GM19438 (cell line): Measurements from ENCODE around the gene WNK2.

ENCODE experiments used
- ATAC-seq: cut with Tn5 transposase; IDR thresholded peaks from one replicate; pipeline ENCODE4 v1.9.1; 2021; ENCODE audit warnings: low read depth; ENCODE audit not compliant: unreplicated experiment

Gene WNK2

GRCh38 chr9:93288891-93289883 lies 105.2 kb downstream of the WNK2 start:
- ATAC-seq = no peak

GRCh38 chr9:93290495-93291434 lies 106.8 kb downstream of the WNK2 start:
- ATAC-seq = no peak

- no peak for ATAC-seq
Measured at GRCh38 chr9:93291536-93292287, 107.8 kb downstream of the WNK2 start.

DNA sequence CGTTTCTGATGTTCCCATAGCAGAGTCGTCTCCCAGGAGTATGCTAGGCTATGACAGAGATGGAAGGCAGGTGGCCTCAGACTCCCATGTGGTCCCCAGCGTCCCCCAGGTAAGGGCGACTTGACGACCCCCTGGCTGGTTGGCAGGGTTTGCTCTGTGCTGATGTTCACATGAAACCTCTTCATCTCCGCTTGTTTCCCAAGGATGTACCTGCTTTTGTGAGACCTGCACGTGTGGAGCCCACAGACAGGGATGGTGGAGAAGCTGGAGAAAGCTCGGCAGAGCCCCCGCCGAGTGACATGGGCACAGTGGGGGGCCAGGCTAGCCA lies 108.3 kb downstream of the WNK2 start:
- ATAC-seq = no peak

DNA sequence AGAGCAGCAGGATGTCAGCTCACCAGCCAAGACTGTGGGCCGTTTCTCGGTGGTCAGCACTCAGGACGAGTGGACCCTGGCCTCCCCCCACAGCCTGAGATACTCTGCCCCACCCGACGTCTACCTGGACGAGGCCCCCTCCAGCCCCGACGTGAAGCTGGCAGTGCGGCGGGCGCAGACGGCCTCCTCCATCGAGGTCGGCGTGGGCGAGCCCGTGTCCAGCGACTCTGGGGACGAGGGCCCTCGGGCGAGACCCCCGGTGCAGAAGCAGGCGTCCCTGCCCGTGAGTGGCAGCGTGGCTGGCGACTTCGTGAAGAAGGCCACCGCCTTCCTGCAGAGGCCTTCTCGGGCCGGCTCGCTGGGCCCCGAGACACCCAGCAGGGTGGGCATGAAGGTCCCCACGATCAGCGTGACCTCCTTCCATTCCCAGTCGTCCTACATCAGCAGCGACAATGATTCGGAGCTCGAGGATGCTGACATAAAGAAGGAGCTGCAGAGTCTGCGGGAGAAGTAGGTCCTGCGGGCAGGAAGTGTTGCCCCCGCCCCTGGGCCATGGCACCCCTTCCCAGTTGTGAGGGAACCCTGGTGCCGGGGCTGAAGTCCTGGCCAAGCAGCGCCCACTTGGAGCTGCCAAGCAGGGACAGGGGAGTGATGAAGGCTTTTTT lies 108.9 kb downstream of the WNK2 start:
- no peak for ATAC-seq

GRCh38 chr9:93294011-93294410 lies 110.1 kb downstream of the WNK2 start:
- ATAC-seq = no peak

DNA sequence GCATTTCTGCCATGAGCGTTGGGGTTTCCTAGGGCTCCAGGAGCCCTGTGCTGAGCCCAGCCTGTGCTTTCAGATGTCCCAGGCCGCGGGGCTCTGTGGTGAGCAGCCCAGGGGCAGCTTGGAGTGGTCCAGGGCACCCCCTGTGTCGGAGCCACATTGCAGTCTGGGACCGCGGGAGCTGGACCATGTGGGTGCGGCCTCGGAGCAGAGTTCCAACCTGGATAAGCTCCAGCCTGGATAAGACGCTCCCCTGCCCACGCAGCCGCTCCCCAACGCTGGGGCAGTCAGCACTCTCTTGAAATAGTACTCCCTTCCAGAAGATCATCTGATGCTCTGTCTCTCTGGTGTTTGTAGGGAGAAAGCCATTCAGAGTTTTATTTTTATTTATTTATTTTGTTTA lies 111.1 kb downstream of the WNK2 start:
- ATAC-seq = no peak

GRCh38 chr9:93295456-93296076 lies 111.6 kb downstream of the WNK2 start:
- no peak for ATAC-seq

DNA sequence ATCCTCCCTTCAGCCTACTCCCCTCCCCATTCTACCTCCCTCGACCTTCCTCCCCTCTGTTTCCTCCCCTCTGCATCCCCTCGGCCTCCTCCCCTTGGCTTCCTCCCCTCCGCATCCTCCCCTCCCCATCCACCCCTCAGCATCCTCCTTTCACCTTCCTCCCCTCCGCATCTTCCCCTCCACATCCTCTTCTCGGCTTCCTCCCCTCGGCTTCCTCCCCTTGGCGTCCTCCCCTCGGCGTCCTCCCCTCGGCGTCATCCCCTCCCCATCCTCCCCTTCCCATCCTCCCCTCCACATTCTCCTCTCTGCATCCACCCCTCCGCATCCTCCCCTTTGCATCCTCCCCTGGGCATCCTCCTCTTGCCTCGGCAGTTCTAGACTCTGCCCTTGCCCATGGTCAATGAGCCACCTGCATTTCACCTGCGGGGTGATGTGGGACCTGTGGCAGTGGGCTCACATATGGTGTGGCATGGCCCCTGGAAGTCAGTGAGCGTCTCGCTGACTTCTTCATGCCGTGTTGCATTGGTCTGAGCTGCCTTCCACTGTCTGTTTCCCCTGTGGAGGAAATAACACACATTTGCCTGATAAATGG lies 113.0 kb downstream of the WNK2 start:
- no peak for ATAC-seq

DNA sequence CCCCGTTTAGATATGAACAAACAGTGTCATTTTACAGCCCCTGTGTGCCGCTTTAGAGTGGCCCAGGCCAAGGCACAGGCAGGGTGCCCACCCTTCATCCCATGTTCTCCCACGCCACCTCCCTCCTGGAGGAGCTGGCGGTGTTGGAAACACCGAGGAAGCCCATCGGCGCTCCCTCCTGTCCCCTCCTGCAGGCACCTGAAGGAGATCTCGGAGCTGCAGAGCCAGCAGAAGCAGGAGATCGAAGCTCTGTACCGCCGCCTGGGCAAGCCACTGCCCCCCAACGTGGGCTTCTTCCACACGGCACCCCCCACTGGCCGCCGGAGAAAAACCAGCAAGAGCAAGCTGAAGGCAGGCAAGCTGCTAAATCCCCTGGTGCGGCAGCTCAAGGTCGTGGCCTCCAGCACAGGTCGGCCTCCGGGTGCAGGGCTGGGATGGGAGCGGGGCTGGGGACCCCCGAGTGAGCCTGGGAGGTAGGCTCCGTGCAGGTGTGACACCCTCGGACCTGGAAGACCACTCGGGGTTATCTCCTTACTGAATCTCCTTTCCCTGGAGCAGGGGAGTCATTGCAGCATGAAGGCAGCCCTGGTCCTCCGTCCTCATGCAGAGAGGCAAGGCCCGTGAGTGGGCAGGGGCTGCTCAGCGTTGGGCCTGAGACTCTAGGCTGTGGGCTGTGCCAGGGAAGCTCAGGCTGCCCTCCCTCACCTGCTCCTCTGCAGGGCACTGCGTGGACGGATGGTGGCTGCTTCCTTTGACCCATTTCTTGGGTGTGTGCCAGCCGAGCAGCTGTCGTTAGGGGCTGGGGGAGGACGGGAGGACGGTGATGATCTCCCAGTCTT lies 113.9 kb downstream of the WNK2 start:
- no peak for ATAC-seq

DNA sequence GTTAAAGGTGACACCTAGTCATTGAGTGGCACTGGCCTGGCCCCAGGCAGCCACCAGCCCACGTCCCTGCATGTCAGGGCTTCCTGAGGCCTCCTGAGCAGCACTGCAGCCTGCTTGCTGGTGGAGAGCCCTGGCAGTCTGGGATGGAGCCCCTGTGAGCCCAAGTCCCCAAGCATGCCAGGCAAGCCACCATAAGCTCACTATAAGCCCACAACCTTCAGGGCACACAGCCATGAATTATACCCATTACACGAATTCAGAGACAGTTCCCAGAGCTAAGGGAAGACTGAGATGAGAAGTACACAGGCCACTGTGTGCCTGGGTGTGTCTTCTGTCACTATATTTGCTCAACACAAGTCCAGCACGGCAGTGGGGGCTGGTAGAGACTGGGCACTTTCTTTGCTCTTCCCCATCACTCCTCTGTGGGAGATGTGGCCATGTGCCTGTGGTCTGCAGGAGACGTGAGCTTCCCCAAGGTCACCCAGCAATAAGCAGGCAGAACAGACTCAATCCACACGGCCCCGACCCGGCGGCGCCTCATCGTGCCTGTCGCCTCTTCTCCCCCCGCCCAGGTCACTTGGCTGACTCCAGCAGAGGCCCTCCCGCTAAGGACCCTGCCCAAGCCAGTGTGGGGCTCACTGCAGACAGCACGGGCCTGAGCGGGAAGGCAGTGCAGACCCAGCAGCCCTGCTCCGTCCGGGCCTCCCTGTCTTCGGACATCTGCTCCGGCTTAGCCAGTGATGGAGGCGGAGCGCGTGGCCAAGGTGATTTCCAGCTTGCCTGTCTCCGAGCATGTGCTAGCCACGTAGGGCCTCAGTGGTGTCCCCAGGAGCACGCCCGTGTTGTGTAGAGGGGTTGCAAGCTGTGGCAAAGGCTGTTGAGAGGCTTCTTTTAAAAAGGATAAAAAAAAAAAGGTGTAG lies 114.8 kb downstream of the WNK2 start:
- ATAC-seq = no peak

- no peak for ATAC-seq
Measured at GRCh38 chr9:93299418-93300174, 115.7 kb downstream of the WNK2 start.

DNA sequence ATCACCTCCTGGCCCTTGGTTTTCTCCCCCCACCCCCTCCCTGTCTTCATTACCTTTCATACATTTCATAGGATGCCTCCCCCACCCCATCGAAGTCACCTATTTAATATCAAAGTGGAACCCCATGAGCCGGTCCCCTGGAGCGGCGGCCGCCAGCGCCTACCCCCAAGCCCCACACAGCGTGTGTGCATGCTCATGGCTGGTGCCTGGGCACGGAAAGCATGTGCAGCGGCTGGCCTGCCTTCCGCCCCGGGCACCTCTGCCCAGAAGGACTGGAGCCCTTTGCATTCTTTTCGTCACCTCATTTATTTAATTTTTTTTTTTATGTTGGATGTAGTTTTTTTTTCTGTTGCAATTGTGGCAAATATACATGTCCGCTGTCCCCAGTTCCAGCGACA lies 116.2 kb downstream of the WNK2 start:
- no peak for ATAC-seq

- no peak for ATAC-seq
Measured at GRCh38 chr9:93300585-93301081, 116.7 kb downstream of the WNK2 start.

DNA sequence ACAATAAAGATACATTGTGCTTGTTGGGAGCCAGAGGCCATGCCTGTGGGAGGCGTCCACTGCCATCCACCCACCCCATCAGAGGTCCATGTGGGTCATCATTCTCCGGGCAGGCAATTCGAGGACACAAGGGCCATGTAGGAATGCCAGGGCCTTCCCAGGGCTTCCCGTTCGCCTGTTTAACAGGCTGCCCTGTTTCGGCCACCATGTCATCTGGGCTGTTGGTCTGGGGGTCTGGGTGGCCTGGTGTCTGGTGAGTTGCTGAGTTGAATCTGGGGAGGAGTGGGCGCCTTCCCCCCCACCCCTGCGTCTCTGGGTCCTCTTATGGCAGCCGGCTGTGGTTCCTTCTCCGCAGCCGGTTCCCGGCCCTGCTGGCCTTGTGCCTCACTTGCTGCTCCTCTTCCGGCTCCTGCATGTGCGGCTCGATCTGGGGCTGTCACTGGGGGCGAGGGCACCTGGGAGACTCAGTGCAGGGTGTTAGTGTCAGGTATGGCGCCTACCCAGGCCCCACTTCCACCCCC lies 117.4 kb downstream of the WNK2 start:
- no peak for ATAC-seq

DNA sequence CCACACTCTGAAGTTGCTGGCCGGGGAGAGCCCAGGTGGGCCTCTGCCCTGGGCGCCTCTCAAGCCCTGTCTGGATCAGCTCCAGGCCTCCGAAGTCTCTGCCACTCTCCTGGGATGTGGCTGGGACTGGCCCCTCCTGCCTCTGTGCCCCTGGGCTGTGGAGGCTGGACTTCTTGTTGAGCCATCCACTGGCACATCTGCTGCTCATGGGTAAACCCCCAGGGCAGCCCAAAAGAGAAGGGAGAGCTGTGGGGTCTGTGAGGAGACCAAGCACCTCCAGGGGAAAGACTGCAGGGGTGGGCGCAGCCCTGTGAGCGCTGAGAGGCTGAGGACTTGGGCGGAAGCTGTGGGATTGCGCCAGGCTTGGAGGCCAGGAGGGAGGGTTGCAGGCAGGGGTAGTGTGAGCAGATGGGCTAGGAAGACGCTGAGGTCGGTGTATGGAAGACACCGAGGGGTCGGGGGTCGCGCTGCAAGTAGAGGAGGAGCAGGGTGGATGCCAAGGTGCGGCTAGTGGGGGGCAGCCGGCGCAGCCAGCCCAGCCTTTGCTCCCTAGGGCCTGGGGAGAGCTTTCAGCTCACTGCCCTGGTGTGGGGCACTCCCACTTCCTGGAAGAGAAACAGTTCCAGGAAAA lies 118.1 kb downstream of the WNK2 start:
- ATAC-seq = no peak
